ENCODE measurements around the gene SLC26A8. TPM values are rescaled to one million over a fixed set of nuclear protein-coding genes. Genes with fewer than 3 reads are reported as not detected.

SLC26A8 gene, protein sequence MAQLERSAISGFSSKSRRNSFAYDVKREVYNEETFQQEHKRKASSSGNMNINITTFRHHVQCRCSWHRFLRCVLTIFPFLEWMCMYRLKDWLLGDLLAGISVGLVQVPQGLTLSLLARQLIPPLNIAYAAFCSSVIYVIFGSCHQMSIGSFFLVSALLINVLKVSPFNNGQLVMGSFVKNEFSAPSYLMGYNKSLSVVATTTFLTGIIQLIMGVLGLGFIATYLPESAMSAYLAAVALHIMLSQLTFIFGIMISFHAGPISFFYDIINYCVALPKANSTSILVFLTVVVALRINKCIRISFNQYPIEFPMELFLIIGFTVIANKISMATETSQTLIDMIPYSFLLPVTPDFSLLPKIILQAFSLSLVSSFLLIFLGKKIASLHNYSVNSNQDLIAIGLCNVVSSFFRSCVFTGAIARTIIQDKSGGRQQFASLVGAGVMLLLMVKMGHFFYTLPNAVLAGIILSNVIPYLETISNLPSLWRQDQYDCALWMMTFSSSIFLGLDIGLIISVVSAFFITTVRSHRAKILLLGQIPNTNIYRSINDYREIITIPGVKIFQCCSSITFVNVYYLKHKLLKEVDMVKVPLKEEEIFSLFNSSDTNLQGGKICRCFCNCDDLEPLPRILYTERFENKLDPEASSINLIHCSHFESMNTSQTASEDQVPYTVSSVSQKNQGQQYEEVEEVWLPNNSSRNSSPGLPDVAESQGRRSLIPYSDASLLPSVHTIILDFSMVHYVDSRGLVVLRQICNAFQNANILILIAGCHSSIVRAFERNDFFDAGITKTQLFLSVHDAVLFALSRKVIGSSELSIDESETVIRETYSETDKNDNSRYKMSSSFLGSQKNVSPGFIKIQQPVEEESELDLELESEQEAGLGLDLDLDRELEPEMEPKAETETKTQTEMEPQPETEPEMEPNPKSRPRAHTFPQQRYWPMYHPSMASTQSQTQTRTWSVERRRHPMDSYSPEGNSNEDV
- total RNA-seq: not detected in 2 replicates
- not detected for polyA plus RNA-seq (2012)

- DNase-seq (ENCODE audit: low read depth): no peak
These were observed at the start of gene SLC26A8 for GRCh38 chr6:36023996-36024795. TSS of gene SLC26A8 (minus strand) at chr6:36024641. CDS start at chr6:36019707, 4,934 bp downstream.

DNA sequence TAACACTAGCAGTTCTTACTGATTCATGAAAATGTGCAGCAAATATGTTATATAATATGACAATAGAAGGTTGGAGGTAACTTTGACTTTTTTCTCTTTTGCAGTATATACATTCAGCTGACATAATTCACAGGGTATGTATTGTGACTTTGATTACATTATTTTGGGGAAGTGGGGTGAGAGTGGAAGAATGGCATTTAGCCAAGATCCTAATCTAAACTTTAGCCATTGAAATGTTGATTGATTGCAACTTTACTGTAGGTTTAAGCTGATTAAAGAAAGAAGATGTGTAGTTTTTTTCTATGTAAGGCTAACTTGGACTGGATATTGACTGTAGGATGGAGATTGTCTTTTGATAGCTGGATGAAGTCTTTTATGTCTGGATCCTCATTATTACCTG, 49.1 kb upstream of the SLC26A8 start:
- no peak for DNase-seq (ENCODE audit: low read depth)

- DNase-seq (ENCODE audit: low read depth): no peak
These were observed 48.2 kb upstream of the SLC26A8 start for GRCh38 chr6:36072681-36073080.

DNA sequence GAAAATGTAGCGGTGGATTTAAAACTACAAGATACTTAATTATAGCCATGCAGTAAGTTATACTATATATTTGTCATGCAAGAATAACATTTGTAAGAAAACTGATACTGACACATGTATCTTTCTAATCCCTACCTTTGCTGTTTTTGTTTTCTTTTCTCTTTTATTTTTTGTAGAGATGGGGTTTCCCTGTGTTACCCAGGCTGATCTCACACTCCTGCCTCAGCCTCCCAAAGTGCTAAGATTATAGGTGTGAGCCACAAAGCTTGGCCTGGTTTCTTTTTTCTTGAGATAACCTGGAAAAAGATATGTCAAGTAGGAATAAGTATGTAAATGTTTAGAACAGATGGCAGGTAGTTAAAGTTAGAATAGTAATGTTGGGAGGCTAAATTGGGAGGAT, 47.3 kb upstream of the SLC26A8 start:
- no peak for DNase-seq (ENCODE audit: low read depth)

- DNase-seq (ENCODE audit: low read depth): no peak
These were observed 46.8 kb upstream of the SLC26A8 start for GRCh38 chr6:36071281-36071680.

DNA sequence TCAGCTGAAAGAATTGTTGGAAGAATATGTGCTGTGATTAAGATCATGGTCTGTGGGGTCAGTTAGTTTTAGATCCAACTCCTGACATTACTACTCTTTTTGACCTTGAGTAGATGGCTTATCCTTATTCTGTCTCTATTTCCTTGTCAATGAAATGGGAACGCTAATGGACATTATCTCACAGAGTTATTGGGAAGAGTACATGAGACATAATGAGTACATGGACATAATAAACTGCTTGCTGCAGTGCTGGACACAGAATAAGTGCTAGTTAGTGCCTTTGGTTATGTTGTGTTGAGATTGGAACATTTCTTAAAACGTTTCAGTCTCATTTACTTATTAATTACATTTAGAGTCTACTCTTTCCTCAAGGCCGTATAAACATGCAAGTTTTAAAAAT, 45.8 kb upstream of the SLC26A8 start:
- DNase-seq (ENCODE audit: low read depth): no peak

DNA sequence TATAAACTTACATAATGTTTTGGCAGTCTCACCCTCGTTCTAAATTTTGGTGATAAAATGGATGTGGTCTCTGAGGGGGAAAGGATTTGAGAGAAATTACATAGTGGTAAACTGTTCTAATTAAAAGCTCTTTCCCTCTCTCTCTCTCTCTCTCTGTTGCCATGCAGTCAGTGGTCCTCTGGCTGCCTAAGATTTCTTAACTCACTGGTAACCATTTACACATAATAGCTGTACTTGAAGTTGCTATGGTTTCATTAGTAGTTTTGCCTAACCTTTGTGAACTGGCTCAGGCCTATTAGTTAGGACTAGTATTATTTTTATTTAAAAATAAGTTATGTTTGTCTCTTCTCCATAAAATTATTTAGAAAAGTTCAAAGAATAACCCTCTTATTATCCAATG, 45.1 kb upstream of the SLC26A8 start:
- no peak for DNase-seq (ENCODE audit: low read depth)

DNA sequence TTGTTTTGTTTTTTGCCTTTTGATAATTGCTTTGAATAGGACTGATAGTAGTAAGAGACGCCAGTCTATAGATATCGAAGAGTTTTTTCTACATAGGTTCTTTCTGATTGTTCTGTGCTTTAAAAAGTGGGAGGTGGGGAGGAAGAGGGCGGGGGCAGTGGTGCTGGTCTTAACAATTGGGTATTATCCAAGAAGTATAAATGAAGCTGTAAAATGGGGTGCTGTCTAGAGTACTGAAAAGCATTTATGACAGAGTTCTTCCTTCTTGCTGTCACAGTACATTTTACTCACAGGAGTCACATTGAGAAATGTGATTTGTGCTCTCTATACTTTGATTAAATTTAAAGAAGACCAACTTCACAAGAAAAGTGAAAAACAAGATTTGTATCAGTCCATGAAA, 44.1 kb upstream of the SLC26A8 start:
- no peak for DNase-seq (ENCODE audit: low read depth)

- no peak for DNase-seq (ENCODE audit: low read depth)
These were observed 43.6 kb upstream of the SLC26A8 start for GRCh38 chr6:36068012-36068392.

- DNase-seq (ENCODE audit: low read depth): no peak
These were observed 43.1 kb upstream of the SLC26A8 start for GRCh38 chr6:36067374-36068011.

DNA sequence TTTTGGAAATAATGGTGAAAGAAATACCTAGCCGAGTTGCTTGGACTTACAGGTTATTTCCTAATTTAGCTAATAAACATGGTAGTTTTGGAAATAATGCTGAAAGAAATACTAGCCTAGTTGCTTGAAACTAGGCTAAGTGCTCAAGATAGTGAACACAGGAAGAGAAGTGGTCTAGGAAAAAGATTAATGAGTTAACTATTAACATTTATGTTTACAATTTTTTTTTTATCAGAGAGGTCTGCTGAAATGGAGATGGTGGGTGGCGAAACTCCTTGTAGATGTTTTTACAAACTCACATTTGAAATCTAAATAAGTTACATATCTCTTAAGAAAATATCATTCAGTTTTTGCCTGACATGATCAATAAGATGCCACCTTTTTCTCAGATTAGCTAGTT, 42.4 kb upstream of the SLC26A8 start:
- DNase-seq (ENCODE audit: low read depth): no peak

GRCh38 chr6:36065916-36066315, 41.5 kb upstream of the SLC26A8 start:
- no peak for DNase-seq (ENCODE audit: low read depth)

- DNase-seq (ENCODE audit: low read depth): no peak
These were observed 40.4 kb upstream of the SLC26A8 start for GRCh38 chr6:36064770-36065396.

DNA sequence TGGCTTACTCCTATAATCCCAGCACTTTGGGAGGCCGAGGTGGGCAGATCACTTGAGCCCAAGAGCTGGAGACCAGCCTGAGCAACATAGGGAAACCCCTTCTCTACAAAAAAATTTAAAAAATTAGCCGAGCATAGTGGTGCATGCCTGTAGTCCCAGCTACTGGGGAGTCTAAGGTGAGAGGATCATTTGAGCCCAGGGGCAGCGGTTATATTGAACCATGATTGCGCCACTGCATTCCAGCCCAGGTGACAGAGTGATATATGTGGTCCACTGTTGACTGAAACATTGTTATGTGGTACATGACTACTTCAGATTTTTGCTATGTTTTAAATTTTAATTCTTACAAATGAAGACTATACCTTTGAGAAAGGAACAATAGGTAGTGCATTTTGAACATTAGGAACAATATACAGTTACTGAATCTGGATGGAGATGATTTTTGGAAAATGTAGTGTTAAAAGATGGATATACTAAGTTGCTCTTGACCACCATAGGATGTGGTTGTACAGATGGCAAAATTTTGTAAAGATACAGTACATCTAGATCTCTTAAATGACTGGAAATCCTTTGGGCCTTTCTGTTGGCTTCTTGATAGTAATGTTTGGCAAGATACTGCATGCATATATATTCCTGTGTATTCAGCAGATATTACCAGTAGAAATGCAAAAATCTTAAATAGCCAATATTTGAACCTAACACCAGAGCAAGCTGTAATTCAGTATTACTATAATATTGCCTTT, 39.0 kb upstream of the SLC26A8 start:
- no peak for DNase-seq (ENCODE audit: low read depth)

- no peak for DNase-seq (ENCODE audit: low read depth)
These were observed 37.8 kb upstream of the SLC26A8 start for GRCh38 chr6:36062247-36062646.

DNA sequence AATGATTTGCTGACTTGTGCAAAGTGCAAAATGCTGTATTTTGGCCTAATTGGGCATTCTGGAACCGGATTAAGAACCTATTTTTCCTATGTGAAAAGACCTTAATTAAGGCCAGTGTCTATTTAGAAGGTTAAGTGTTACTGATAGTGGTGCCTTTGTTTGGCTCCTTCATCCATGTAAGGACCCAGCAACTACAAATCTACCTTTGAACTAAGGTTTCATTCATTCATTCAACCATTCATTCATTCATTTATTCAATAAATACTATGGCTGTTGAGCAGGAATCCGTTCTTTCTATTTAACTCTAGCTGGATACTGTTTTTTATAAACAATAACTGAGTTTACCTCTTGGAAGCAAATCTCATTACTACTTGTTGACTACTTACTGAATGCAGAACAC, 36.8 kb upstream of the SLC26A8 start:
- no peak for DNase-seq (ENCODE audit: low read depth)

GRCh38 chr6:36056178-36056577, 31.7 kb upstream of the SLC26A8 start:
- DNase-seq (ENCODE audit: low read depth): no peak

DNA sequence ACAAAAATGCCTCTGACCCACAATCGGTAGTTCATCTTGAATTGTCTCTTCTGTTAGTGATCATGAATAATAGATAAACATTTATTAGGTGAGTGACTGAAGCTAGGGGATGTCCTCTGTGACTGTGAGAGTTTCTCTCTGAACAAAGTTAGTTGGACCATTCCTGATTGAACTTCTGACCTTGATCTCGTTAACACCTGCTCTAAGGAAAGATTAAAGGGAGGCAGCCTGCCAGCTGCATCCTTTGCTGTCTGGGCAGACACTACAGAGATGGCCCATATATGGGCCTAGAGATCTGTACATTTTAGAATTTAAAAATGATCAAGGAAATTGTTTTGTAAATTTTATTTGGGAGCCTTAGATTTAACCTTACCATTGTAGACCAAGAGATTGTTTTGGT, 30.5 kb upstream of the SLC26A8 start:
- no peak for DNase-seq (ENCODE audit: low read depth)

DNA sequence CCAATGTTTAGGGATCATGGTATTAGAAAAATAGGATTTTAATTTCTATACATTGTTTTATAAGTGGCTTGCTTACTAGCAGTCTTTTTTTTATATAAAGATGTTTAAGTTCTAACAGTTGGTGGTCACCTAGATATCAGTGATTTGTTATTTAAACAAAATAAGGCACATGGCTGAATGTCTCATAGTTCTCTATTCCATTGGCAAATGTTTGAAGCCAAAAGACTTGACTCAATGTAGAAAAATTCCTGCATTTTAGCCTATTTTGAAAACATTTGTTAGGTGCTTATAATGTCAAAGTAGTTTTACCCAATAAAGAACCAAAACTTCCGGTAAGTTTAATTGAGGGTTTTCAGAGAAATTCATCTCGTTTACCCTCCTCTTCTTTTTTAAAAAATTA, 30.0 kb upstream of the SLC26A8 start:
- no peak for DNase-seq (ENCODE audit: low read depth)

DNA sequence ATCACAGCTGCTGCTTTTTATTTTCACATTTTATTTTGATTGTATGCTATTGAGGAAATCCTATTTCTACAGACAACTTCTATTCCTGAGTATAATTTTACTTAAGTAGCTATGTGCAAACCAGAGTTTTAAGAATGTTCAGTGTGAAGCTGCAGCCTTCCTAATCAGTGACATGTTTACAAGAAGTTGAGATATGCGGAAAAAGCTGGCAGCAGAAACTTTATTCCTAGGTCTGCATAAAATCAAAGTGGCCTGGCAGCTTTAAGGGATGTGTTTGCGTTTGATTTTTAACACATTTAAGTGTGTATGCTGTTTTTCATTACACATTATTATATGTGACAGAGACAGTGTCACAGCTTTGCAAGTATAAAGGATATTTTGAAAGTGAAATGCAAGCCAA, 29.4 kb upstream of the SLC26A8 start:
- no peak for DNase-seq (ENCODE audit: low read depth)

Measured in myocyte (in vitro differentiated cells).